DMS53 treated with DMSO at 0.1 percent for 48 hours (cell line): Measurements from ENCODE around the gene TSEN54.

Experiments
- DNase-seq: peaks from one replicate; lab custom pipeline; 2025; ENCODE audit not compliant: unreplicated experiment; lab: John Stamatoyannopoulos, UW

TSEN54 gene

DNA sequence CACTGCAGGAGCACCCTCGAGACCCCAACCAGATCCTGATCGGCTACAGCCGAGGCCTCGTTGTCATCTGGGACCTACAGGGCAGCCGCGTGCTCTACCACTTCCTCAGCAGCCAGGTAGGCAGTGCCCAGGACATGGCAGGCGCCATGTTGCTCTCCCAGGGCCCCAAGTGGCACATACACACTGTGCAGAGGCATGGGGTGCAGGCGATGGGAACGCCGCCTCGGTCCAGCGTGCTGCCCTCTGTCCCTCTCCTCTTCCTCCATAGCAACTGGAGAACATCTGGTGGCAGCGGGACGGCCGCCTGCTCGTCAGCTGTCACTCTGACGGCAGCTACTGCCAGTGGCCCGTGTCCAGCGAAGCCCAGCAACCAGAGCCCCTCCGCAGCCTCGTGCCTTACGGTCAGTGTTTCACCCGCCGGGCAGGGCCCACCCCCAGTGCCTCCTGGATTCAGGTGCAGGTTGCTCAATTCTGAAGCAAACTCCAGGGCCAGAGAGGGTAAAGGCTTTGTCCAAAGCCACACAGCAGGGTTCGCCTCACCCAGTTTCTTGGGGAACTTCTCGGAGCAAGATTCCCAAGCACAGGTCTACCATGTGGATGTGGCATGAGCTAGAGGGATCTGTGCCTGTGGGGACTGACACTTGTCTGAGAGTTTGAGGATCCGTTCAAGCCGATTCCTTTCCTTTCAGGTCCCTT, 46.9 kb downstream of the TSEN54 start:
- DNase-seq: no peak

DNA sequence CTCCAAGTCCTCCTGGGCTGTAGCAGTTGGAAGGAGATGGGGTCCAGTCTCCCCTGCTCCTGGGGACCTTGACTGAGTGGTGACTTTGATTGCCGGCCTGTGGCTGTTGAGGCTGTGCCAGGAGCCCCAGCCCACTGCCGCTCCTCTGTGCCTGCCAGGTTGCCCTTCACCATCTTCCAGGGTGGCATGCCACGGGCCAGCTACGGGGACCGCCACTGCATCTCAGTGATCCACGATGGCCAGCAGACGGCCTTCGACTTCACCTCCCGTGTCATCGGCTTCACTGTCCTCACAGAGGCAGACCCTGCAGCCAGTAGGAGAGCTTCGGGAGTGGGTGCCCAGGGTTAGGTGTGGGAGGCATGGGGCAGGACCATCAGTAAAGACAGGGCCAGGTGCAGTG, 47.9 kb downstream of the TSEN54 start:
- no peak for DNase-seq

DNA sequence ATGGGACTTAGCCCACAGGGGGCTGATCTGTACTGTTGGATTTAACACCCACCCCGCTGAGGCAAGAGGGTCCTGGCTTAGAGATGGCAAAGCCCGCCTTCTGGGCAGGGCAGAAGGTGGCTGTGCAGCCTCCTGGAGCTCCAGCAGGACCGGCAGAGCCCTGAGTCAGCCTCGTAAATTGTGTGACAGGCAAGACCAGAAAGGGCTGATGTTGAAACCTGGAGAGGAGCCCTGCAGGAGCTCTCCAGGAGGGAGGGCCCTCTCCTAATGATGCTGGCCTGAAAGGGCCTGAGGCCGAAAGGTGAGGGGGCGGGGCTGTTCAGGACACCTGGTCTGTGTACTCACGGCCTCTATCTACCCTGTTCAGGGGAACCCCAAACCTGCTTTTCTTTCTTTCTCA, 48.7 kb downstream of the TSEN54 start:
- DNase-seq: no peak

DNA sequence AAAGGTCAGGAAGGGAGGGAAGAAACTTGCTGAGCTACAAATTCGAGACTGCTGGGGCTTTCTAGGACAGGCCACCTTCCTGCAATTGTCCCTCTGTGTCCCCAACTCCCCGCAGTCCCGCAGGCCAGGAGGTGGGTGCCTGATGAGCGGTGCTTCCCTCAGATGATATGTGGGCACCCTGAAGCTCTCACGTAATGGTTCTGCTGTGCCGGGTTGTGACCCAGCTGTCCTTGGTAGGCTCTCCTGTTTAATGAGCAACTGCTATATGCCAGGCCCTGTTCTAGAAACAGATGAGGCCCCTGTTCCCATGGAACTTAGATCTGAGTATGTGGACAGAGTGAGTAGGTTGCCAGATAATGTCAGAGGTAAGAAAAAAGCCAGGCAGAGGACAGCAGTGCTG, 49.3 kb downstream of the TSEN54 start:
- no peak for DNase-seq

DNA sequence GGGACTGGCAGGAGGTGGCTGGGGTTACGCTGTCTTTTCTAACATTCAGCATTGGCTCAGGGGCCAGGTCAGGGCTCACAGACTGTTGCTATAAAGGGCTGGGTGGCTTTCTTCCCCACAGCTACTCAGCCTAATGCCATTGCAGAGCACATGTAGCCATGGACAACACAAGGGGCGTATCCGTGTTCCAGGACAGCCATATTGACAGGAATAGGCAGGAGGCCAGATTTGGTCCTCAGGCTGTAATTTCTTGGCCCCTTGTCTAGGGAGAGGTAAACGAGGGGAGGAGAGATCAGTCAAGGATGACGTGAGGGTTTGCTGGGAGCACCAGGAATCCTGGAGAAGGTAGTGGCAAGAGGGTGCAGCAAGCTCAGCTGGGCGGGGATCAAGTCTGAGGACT, 50.1 kb downstream of the TSEN54 start:
- no peak for DNase-seq

DNA sequence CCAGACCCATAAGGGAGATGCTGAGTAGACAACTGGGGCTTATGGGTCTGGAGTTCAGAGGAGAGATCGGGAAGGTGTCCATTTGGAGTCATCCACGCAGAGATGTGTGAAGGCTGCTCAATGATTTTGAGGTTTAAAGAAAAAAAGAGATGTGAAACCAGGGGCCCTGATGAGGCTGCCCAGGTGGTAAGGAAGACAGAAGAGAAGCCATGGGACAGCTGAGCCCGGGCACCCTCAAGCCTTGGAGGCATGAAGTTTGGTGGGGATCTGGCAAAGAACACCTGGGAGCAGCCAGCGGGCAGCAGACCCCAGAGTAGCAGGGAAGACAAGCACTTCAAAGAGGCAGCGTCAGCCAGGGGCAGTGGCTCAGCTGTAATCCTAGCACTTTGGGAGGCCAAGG, 50.5 kb downstream of the TSEN54 start:
- DNase-seq: no peak

DNA sequence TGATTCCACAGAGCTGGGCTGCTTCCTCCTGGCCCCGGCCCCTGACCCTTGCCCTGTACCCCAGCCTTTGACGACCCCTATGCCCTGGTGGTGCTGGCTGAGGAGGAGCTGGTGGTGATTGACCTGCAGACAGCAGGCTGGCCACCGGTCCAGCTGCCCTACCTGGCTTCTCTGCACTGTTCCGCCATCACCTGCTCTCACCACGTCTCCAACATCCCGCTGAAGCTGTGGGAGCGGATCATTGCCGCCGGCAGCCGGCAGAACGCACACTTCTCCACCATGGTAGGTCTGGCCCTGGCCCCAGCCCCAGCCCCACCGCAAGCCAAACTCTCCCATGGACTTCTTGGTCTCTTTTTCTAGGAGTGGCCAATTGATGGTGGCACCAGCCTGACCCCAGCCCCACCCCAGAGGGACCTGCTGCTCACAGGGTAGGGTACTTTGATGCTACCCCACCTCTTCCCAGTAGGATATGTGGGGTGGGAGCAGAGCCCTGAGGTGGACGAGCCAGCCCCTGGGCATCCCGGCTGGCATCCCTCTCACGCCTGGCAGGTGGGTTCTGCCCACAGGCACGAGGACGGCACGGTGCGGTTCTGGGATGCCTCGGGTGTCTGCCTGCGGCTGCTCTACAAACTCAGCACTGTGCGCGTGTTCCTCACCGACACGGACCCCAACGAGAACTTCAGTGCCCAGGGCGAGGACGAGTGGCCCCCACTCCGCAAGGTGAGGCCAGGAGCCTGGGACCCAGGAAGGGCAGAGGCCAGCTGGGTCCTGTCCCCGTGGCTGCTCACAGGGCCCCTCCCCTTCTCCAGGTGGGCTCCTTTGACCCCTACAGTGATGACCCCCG, 52.3 kb downstream of the TSEN54 start:
- no peak for DNase-seq

DNA sequence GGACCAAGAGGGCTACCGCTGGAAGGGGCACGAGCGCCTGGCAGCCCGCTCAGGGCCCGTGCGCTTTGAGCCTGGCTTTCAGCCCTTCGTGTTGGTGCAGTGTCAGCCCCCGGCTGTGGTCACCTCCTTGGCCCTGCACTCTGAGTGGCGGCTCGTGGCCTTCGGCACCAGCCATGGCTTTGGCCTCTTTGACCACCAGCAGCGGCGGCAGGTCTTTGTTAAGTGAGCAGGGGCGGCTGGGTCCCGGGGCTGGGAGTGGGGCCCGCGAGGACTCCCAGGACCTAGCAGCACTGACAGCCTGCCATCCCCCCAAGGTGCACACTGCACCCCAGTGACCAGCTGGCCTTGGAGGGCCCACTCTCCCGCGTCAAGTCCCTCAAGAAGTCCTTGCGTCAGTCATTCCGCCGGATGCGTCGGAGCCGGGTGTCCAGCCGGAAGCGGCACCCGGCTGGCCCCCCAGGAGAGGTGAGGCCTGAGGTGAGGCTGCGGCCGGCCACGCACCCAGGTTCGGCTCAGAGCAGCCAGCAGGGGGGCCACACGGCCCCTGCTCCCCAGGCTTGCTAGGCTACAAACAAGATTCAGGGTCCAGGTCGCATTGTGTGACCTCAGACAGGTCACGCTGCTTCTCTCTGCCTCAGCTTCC, 53.8 kb downstream of the TSEN54 start:
- DNase-seq: no peak

DNA sequence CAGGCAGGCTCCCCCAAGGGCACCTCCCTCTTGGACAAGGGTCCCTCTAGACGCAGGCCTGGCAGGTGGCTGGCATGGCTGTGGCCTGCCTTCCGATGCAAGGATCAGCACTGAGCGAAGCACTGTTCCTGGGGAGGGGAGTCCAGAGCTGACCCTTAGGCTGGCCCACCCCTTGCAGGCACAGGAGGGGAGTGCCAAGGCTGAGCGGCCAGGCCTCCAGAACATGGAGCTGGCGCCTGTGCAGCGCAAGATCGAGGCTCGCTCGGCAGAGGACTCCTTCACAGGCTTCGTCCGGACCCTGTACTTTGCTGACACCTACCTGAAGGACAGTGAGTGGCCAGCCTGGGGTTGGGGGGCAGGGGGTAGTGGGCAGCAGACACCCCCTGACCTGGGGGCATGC, 54.4 kb downstream of the TSEN54 start:
- no peak for DNase-seq

DNA sequence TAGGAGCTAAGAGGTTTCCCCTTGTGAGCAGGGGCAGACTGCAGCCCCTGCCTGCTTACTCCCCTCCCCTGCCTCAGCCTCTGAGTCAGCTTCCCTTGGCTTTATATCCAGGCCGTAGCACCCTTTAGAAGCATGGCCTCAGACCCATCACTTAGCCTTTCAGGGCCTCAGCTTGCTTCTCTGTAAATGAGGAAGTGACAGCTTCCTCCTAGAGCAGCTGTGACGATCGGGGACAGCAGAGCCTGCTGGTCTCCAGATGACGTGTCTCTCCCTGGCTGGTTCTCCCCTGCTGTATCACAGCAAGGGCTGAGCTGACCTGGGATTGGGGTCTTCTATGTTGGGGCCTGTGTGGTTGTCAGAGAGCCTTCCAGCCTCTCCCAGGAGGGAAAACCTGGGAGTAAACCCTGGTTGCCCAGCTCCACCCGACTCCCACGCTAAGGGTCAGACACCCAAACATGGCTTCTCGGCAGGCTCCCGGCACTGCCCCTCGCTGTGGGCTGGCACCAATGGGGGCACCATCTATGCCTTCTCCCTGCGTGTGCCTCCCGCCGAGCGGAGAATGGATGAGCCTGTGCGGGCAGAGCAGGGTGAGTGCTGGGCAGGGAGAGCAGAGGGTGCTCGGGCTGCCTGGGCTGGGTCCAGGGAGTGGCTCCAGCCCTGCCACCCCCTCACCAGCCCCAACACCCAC, 55.0 kb downstream of the TSEN54 start:
- no peak for DNase-seq

DNA sequence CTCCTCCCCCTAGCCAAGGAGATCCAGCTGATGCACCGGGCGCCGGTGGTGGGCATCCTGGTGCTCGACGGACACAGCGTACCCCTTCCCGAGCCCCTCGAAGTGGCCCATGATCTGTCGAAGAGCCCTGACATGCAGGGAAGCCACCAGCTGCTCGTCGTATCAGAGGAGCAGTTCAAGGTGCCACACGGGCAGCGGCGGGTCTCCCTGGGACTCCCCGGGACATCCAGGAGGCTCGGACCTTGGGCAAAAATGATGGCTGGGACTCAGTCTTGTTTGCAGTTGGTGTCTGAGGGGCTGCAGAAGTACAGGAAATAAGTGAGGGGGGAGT, 55.5 kb downstream of the TSEN54 start:
- DNase-seq: no peak

DNA sequence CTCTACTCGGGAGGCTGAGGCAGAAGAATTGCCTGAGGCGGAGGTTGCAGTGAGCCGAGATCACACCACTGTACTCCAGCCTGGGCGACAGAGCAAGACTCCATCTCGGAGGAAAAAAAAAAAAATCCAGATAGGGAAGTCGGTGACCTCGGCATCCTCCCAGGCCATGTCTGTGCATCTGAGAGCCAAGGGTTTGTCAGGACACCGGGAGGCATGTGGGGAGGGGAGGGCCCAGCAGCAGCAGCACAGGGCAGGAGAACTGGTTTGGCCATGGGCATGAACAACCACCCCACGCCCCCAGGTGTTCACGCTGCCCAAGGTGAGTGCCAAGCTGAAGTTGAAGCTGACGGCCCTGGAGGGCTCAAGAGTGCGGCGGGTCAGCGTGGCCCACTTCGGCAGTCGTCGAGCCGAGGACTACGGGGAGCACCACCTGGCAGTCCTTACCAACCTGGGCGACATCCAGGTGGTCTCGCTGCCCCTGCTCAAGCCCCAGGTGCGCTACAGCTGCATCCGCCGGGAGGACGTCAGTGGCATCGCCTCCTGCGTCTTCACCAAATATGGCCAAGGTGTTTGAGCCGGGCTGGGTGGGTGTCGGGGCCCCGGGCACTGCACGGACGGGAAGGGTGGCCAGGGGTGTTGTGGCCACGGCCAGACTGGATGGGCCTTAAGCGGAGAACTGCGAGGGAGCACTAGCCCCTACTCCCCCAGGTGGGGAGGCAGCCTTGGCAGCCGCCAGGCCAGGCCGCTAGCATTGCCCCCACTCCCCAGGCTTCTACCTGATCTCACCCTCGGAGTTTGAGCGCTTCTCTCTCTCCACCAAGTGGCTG, 56.6 kb downstream of the TSEN54 start:
- no peak for DNase-seq

DNA sequence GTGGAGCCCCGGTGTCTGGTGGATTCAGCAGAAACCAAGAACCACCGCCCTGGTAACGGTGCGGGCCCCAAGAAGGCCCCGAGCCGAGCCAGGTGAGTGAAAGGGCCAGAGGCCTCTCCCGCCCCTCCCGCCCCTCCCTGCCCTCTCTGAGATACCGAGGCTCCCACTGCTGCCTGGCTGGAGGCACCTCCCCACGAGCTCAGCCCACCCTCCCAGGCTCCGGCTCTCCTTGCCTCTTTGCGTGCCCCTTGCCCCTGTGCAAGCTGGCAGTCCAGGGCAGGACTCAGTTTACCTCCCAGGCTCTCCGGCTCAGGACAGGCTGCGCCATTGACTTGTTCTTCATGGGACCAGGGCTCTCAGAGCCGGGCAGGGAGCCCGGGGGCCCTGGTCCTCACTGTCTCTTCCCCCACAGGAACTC, 57.2 kb downstream of the TSEN54 start:
- DNase-seq: no peak

DNA sequence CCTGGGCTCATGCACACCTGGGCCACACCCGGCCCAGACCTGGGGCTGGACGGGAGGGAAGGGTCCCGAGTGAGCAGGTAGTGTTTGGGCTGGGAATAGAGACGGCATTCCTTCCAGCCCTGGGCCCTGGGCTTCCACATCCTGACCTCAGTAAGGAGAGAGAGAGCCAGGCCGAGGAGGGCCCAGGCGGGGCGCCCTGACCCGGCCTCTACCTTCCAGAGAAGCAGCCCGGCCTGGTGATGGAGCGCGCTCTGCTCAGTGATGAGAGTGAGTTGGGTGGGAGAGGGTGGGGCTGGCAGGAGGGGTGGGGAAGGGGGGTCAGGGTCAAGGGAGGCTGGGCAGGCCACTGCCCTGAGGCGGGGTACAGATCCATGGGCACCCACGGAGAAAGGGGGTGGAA, 57.7 kb downstream of the TSEN54 start:
- no peak for DNase-seq
